GM19468 (cell line): ENCODE measurements around the gene PTPN1.

Source experiments
- ATAC-seq: cut with Tn5 transposase; IDR thresholded peaks from one replicate; pipeline ENCODE4 v1.9.1; 2021; ENCODE audit warnings: mild to moderate bottlenecking, moderate library complexity, moderate number of reproducible peaks; ENCODE audit not compliant: unreplicated experiment; ENCODE audit errors: extremely low read depth

The PTPN1 gene

GRCh38 chr20:50625986-50626677 lies 115.9 kb downstream of the PTPN1 start:
- ATAC-seq = no peak

GRCh38 chr20:50627747-50628146 lies 117.6 kb downstream of the PTPN1 start:
- ATAC-seq = no peak

- no peak for ATAC-seq
These were observed 118.1 kb downstream of the PTPN1 start for GRCh38 chr20:50628332-50628731.

GRCh38 chr20:50628853-50629669 lies 118.9 kb downstream of the PTPN1 start:
- no peak for ATAC-seq

GRCh38 chr20:50629670-50630045 lies 119.5 kb downstream of the PTPN1 start:
- ATAC-seq = no peak

- ATAC-seq = no peak
These were observed 120.5 kb downstream of the PTPN1 start for GRCh38 chr20:50630578-50631263.

- no peak for ATAC-seq
These were observed 122.1 kb downstream of the PTPN1 start for GRCh38 chr20:50632236-50632635.

- no peak for ATAC-seq
These were observed 122.5 kb downstream of the PTPN1 start for GRCh38 chr20:50632701-50633100.

GRCh38 chr20:50633361-50633760 lies 123.2 kb downstream of the PTPN1 start:
- no peak for ATAC-seq

GRCh38 chr20:50634191-50634590 lies 124.0 kb downstream of the PTPN1 start:
- ATAC-seq = no peak
